GM21576 (cell line): ENCODE data around the gene LEMD3.

Experiments used
- ATAC-seq: cut with Tn5 transposase; IDR thresholded peaks from one replicate; pipeline ENCODE4 v1.9.1; 2021; ENCODE audit warnings: mild to moderate bottlenecking, moderate library complexity; ENCODE audit not compliant: unreplicated experiment

LEMD3 gene

DNA sequence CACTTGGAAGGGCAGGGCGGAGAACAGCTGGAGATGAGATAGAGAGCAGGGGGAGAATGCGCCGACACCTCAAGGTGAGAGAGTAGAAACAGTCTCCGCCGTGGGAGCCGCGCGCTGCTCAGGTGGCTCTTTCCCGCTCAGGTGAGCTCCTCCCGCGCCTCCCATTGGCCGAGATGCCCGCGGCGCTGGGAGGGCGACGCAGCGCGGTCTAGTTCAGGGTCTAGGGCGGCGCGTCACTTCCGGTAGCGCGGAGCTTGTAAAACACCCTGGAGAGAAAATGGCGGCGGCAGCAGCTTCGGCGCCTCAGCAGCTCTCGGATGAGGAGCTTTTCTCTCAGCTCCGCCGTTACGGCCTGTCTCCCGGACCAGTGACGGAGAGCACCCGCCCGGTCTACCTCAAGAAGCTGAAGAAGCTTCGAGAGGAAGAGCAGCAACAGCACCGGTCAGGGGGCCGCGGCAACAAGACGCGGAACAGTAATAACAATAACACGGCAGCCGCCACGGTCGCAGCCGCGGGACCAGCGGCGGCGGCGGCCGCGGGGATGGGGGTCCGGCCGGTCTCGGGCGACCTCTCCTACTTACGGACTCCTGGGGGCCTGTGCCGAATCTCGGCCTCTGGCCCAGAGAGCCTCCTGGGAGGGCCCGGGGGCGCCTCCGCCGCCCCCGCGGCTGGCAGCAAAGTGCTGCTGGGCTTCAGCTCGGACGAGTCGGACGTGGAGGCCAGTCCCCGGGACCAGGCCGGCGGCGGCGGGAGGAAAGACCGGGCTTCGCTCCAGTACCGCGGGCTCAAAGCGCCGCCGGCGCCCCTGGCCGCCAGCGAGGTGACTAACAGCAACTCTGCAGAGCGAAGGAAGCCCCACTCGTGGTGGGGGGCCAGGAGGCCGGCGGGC lies at the start of gene LEMD3:
Gene LEMD3, plus strand, starts transcription at position 264 of the 889 bp plus-strand sequence. Its CDS starts 14 bp downstream, at position 278.
- ATAC-seq = peak; percentile 91

DNA sequence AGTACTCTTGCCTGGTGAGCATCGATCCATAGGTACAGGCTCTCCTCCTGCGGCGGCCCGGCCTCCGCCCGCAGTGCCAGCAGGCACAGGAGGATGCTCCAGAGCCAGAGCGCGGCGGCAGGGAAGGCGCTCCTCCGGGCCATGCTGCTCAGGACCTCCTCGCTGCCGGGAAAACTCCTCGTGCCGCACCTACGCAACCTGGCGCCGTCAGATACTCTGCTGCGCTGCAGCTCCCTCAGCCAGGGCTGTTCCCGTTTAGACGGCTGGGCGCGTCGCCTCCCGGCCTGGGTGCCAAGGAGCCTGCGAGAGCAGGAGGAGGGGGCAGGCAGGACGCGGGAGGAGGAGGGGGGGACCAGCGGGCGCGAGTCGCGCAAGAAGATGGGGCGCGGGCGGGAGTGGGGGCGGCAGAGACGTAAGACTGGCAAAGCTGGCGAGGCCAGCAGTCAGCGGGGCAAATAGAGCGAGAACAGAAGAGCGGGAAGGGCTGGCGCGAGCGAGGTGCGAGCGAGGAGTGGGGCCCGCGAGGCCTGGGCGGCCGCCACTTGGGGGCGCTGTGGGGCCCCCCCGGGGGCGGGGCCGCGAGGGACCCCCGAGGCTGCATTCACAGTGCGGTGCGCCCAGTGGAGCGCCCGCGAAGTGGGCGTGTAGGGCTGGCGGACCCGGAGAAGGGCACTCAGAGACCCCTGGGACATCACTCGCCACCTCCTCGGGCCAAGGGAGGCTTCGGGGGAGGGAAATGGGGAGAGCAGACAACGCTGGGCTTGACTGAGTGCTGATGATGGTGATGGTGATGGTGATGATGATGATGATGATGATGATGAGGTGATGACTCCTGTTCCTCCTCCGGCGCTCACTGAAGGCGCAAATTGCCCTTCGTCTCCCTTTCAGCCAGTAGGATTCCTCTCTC lies 48.1 kb upstream of the LEMD3 start, which contains the start of gene WIF1:
Gene WIF1, minus strand, starts transcription at position 257 of the 907 bp plus-strand sequence. Its CDS starts 114 bp downstream, at position 143.
- ATAC-seq = peak; percentile 51

DNA sequence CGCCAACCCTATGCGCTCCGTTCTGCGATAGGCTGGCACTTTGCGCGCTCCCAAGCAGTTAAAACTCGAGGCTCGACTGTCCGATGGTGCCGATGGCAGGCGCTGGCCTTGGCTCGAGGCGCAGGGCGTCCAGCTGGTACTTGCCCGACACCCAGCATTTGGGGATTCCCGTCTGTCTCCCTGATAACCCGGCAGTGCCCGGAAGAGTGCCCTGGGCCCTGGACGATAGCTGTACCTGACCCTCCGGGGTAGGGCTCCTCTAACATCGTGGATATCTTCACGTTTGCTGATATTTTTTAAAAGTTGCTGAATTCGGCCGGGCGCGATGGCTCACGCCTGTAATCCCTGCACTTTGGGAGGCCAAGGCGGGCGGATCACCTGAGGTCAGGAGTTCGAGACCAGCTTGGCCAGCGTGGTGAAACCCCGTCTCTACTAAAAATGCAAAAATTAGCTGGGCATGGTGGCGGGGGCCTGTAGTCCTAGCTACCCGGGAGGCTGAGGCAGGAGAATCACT lies 47.4 kb upstream of the LEMD3 start:
- no peak for ATAC-seq

- no peak for ATAC-seq
These were observed 46.7 kb upstream of the LEMD3 start for GRCh38 chr12:65122703-65123102.

GRCh38 chr12:65123435-65124063 lies 45.8 kb upstream of the LEMD3 start:
- no peak for ATAC-seq

DNA sequence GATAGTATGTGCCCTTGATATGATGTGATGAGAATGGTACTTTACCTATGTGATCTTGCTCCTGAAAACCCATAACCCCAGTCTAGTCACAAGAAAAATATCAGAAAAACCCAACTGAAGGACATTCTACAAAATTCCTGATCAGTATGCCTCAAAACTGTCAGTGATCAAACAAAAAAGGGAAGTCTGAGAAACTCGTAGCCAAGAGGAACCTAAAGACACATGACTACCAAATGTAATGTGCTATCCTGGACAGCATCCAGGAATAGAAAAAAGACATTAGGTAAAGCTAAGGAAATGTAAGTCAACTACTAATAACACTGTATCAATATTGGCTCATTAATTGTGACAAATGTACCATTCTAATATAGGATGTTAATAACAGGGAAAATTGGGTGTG lies 44.1 kb upstream of the LEMD3 start:
- no peak for ATAC-seq

GRCh38 chr12:65125975-65126374 lies 43.4 kb upstream of the LEMD3 start:
- ATAC-seq = no peak

- no peak for ATAC-seq
These were observed 42.9 kb upstream of the LEMD3 start for GRCh38 chr12:65126482-65126881.

DNA sequence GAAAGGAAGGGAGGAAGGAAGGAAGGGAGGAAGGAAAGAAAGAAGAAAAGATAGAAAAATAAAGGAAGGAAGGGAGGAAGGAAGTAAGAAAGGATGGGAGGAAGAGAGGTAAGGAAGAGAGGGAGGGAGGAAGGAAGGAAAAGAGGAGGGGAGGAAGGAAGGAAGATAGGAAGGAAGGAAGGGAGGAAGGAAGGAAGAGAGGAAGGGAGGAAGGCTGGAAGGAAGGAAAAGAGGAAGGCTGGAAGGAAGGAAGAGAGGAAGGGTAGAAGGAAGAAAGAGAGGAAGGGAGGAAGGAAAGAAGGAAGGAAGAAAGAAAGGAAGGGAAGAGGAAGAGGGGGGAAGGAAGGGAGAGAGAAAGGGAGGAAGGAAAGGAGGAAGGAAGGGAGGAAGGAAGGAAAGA lies 35.5 kb upstream of the LEMD3 start:
- no peak for ATAC-seq

DNA sequence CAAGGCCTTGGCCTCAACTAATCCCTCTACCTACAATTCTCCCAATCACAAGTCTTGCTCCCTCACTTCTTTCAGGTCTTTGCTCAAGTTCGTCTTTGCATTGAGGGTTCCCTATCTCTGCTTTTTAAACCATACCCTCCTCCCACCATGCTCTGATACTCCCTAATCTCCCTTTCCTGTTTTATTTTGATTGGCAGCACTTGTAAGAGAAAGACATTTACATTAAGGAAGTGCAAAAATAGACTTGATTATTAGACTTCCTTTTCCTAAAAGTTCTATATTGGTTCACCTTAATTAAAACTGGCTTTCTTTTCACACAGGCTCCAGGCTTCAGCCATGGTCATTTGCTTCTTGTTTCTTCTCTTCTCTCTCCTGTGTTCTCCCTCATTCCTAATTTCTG lies 30.0 kb upstream of the LEMD3 start:
- no peak for ATAC-seq

- no peak for ATAC-seq
These were observed 28.6 kb upstream of the LEMD3 start for GRCh38 chr12:65140738-65141137.

- ATAC-seq = no peak
These were observed 22.0 kb upstream of the LEMD3 start for GRCh38 chr12:65147312-65147905.

- no peak for ATAC-seq
These were observed 17.4 kb upstream of the LEMD3 start for GRCh38 chr12:65152012-65152411.

DNA sequence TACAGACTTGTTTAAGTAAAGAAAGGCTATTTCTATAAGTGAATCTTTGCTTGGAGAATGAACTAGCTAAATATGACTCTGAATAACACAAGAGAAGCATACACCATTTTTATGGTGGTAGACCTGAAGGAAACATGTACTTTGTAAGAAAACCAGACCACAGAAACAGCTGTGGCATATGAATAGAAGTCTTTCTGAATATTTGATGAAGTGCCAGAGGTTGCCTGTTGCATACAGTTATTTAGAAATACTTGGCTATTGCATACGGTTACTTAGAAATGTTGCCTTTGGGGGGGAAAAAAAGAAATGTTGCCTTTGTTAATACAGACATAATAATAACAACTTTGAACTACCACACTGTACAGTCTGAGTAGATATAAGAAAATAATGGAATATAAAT lies 16.8 kb upstream of the LEMD3 start:
- ATAC-seq = no peak

GRCh38 chr12:65155784-65156183 lies 13.6 kb upstream of the LEMD3 start:
- ATAC-seq = peak; percentile 15

- ATAC-seq = peak; percentile 89
These were observed 13.0 kb upstream of the LEMD3 start for GRCh38 chr12:65156366-65156841.

DNA sequence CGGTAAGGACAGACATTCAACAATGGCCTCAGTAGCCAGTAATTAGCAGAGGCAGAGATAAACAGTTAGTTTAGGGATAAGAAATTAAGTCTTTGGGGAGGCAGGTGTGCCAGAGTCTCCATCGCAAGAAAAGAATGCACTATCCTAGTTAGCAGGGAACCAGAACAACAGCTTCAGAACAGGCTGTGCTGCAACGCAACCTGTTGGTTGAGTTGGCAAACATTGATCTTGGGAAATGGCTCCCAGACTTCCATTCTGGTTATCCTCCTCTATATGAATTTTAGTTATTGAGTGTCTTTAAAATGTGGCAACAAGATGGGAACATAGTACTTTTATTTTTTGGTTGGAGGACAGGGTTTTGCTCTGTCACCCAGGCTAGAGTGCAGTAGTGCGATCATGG lies 12.3 kb upstream of the LEMD3 start:
- no peak for ATAC-seq

DNA sequence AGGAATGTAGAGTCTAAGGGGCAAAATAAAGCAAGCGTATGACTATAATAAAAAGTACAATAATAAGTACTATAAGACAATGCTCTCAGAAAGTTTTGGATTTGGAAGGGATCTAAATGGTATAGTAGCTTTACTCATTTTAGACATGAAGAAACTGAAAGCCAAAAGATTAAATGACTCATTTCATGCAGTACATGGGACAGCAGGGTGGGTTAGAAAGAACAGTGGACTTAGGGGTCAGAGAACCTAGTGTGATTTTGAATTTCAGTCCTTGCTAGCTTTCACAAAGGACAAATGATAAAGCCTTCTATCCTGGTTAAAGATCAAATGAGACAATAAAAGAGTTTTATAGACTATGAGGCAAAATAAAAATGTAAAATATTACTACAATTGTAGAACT lies 6.8 kb upstream of the LEMD3 start:
- ATAC-seq = peak; percentile 68

DNA sequence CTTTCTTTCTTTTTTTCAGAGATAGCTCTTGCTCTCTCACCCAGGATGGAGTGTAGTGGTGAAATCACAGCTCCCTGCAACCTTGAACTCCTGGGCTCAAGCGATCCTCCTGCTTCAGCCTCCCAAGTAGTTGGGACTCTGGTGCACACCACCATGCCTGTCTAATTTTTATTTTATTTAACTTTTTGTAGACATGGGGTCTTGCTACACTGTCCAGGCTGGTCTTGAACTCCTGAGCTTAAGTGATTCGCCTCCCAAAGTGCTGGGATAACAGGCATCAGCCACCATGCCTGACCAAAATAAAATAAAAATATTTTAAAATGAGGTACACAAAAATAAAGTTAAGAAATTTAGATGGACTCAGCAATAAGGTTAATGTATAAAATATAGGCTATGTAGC lies 5.1 kb upstream of the LEMD3 start:
- no peak for ATAC-seq

GRCh38 chr12:65164774-65165173 lies 4.6 kb upstream of the LEMD3 start:
- no peak for ATAC-seq
